ENCODE measurements around the gene GAB2. TPM values are rescaled to one million over a fixed set of nuclear protein-coding genes. Genes with fewer than 3 reads are reported as not detected.

The GAB2 gene
- total and polyA plus RNA-seq, 10 of the 15 experiments (the other 5 are each of a cell fraction or from before 2014, with no cell fraction given): 0.69 to 12.6 (median 3.8) TPM

GRCh38 chr11:78429209-78429608 is 11.6 kb upstream of the GAB2 start:
- POLR2A ChIA-PET: interaction anchor here (0.5 to 3.3 kb wide), 4 partner anchors 11 to 136 kb away, joined by 3 to 12 read pairs (median 4); partner anchors contain the start of gene GAB2
- Histone ChIP-seq H3K9ac (ENCODE audit: control insufficient read depth, insufficient read depth, low read length) (no peak overlapping the region), H3K4me2 (ENCODE audit: control insufficient read depth, insufficient read depth) (no peak overlapping the region), H3K79me2 (ENCODE audit: control insufficient read depth, insufficient read depth, low read length) (no peaks in the 10 kb centered on the region), H3K27me3 (replicated peaks in 1 of 2; ENCODE audit: control insufficient read depth in 2 of 2, insufficient read depth in 2 of 2, low read length in 1 of 2) (no peaks in the 10 kb centered on the region), H2AFZ (ENCODE audit: control insufficient read depth, low read depth, low read length) (no peak overlapping the region), H3K36me3 (ENCODE audit: control insufficient read depth in 2 of 2, insufficient read depth in 2 of 2, low read length in 1 of 2) (no peaks in the 10 kb centered on the region), H3K4me3 (no peak overlapping the region), H3K4me1 (ENCODE audit: control insufficient read depth, insufficient read depth, low read length) (peaks cover 55% of the 10 kb centered on the region), H3K9me3 (replicated peaks; ENCODE audit: control insufficient read depth, insufficient read depth, low read length) (no peaks in the 10 kb centered on the region; the same call in 2 of the 3 replicates), H4K20me1 (ENCODE audit: control insufficient read depth, insufficient read depth) (no peaks in the 10 kb centered on the region), H3K27ac (ENCODE audit: control insufficient read depth, insufficient read depth) (no peak overlapping the region)
- CTCF ChIA-PET: interaction anchor here (1.0 to 6.6 kb wide), 7 partner anchors 11 to 201 kb away, joined by 3 to 102 read pairs (median 5); partner anchors contain the start of gene GAB2
- DNase-seq (ENCODE audit: low read depth, low spot score) (no peak), FAIRE-seq (no peak), ATAC-seq (no peak)
- in situ Hi-C loops (cut with MboI): no loop called here
- SMC1A ChIA-PET (ENCODE audit: uncharacterized antibody, unreplicated experiment): interaction anchor here (0.9 to 6.2 kb wide), 11 partner anchors 10 to 201 kb away, joined by 3 to 87 read pairs (median 9); partner anchors contain the start of gene GAB2
- intact Hi-C loops (cut with micrococcal nuclease; ENCODE audit: unreplicated experiment): loop anchor here (5.0 to 10.0 kb wide), 2 partner anchors 292 to 354 kb away; partner anchors contain the start of genes ALG8 and NDUFC2
- BruUV-seq (replicated peaks): no TSS peak
- RAD21 ChIA-PET (ENCODE audit: unreplicated experiment): interaction anchor here (0.9 to 6.0 kb wide), 6 partner anchors 8 to 205 kb away, joined by 3 to 55 read pairs (median 6); partner anchors contain the start of gene GAB2
- TF ChIP-seq FOXK2 (IDR thresholded peaks at IDR 0.05) (no peak), MXI1 (IDR thresholded peaks at IDR 0.05; ENCODE audit: low read depth, low read length) (no peak), IKZF2 (IDR thresholded peaks at IDR 0.05) (no peak), SMAD1 (IDR thresholded peaks at IDR 0.05; ENCODE audit: low read depth, partially characterized antibody) (no peak), ZZZ3 (IDR thresholded peaks at IDR 0.05; ENCODE audit: control insufficient read depth, insufficient read length, low read depth) (no peak), NFYB (IDR thresholded peaks at IDR 0.05; ENCODE audit: insufficient read depth, low read depth, low read length) (no peak), NKRF (conservative IDR thresholded peaks at IDR 0.05) (no peak), KLF5 (IDR thresholded peaks at IDR 0.05; ENCODE audit: partially characterized antibody) (no peak), CEBPB (IDR thresholded peaks at IDR 0.05; ENCODE audit: borderline replicate concordance in 1 of 2, low read depth in 2 of 2, low read length in 2 of 2) (no peak), ATF2 (IDR thresholded peaks at IDR 0.05; ENCODE audit: low read length) (no peak), ZNF207 (IDR thresholded peaks at IDR 0.05; ENCODE audit: borderline replicate concordance) (no peak), ZNF24 (IDR thresholded peaks at IDR 0.05) (no peak), NBN (IDR thresholded peaks at IDR 0.05) (no peak), MAX (IDR thresholded peaks at IDR 0.05; ENCODE audit: low read depth, low read length) (no peak), STAT3 (IDR thresholded peaks at IDR 0.05; ENCODE audit: low read depth, low read length) (no peak), ZBTB40 (IDR thresholded peaks at IDR 0.05; ENCODE audit: borderline replicate concordance) (no peak), SMC3 (IDR thresholded peaks at IDR 0.05; ENCODE audit: borderline replicate concordance, low read length) (no peak), PAX5 (IDR thresholded peaks at IDR 0.05; ENCODE audit: borderline replicate concordance, low read depth, low read length) (no peak), CREM (IDR thresholded peaks at IDR 0.05; ENCODE audit: low read depth) (no peak)
